ENCODE results near the gene MEIOC. TPM values are rescaled to one million over a fixed set of nuclear protein-coding genes. Genes with fewer than 3 reads are reported as not detected.
"Not testable (repeated sequence)": the region's sequence is repeated elsewhere in the genome, so short reads cannot be mapped to it uniquely, and the experiment has no call there.

The MEIOC gene
- total RNA-seq, 1 donor from 2014 or later, result 0.91 TPM

- ATAC-seq (ENCODE audit: low read depth) (no peak), DNase-seq (no peak)
- H3K27ac Mint-ChIP-seq, result no peak overlapping the region
- ChIA-PET POLR2A (no interaction called here), CTCF (no interaction called here)
- intact Hi-C loops (cut with micrococcal nuclease), result no loop called here
- TF ChIP-seq CTCF (IDR thresholded peaks at IDR 0.05), result no peak
- H3K4me3 Mint-ChIP-seq, result no peak overlapping the region
- H3K27me3 Mint-ChIP-seq, result peaks cover 2% of the 10 kb centered on the region
- H3K4me1 Mint-ChIP-seq, result no peaks in the 10 kb centered on the region
- H3K36me3 Mint-ChIP-seq (ENCODE audit: low read depth), result no peaks in the 10 kb centered on the region
- no peaks in the 10 kb centered on the region for H3K9me3 Mint-ChIP-seq
Measured at GRCh38 chr17:44666006-44666405, 9.7 kb downstream of the MEIOC start.

GRCh38 chr17:44672479-44673093 lies 16.3 kb downstream of the MEIOC start:
- ChIA-PET POLR2A (interaction anchor here (0.7 kb wide), 1 partner anchor 482 kb away, joined by 4 read pairs; no protein-coding TSS in a partner anchor), CTCF (interaction anchor here (0.6 to 2.6 kb wide), 4 partner anchors 92 to 206 kb away, joined by 3 to 17 read pairs (median 4); no protein-coding TSS in a partner anchor)
- no peak for TF ChIP-seq CTCF (IDR thresholded peaks at IDR 0.05)
- H3K36me3 Mint-ChIP-seq (ENCODE audit: low read depth), result peaks cover 6% of the 10 kb centered on the region
- no peaks in the 10 kb centered on the region for H3K27me3 Mint-ChIP-seq
- DNase-seq (no peak), ATAC-seq (ENCODE audit: low read depth) (no peak)
- H3K27ac Mint-ChIP-seq, result no peak overlapping the region
- H3K4me1 Mint-ChIP-seq, result no peaks in the 10 kb centered on the region
- no peaks in the 10 kb centered on the region for H3K9me3 Mint-ChIP-seq
- intact Hi-C loops (cut with micrococcal nuclease), result loop anchor here (1.0 kb wide), 1 partner anchor 139 kb away; no protein-coding TSS in a partner anchor
- no peak overlapping the region for H3K4me3 Mint-ChIP-seq

GRCh38 chr17:44673893-44674292 lies 17.6 kb downstream of the MEIOC start:
- ChIA-PET POLR2A (no interaction called here), CTCF (no interaction called here)
- Mint-ChIP-seq H3K27ac (no peak overlapping the region), H3K4me1 (no peaks in the 10 kb centered on the region), H3K9me3 (no peaks in the 10 kb centered on the region), H3K36me3 (ENCODE audit: low read depth) (peaks cover 18% of the 10 kb centered on the region), H3K4me3 (no peak overlapping the region), H3K27me3 (no peaks in the 10 kb centered on the region)
- intact Hi-C loops (cut with micrococcal nuclease), result no loop called here
- DNase-seq (no peak), ATAC-seq (ENCODE audit: low read depth) (no peak)
- no peak for TF ChIP-seq CTCF (IDR thresholded peaks at IDR 0.05)

GRCh38 chr17:44677136-44677535 lies 20.9 kb downstream of the MEIOC start:
- no peaks in the 10 kb centered on the region for H3K4me1 Mint-ChIP-seq
- ATAC-seq (ENCODE audit: low read depth) (no peak), DNase-seq (no peak)
- H3K4me3 Mint-ChIP-seq, result no peak overlapping the region
- no peaks in the 10 kb centered on the region for H3K27me3 Mint-ChIP-seq
- ChIA-PET POLR2A (no interaction called here), CTCF (interaction anchor here (1.4 kb wide), 1 partner anchor 144 kb away, joined by 3 read pairs; no protein-coding TSS in a partner anchor)
- intact Hi-C loops (cut with micrococcal nuclease), result no loop called here
- TF ChIP-seq CTCF (IDR thresholded peaks at IDR 0.05), result no peak
- no peaks in the 10 kb centered on the region for H3K9me3 Mint-ChIP-seq
- H3K27ac Mint-ChIP-seq, result no peak overlapping the region
- peaks cover 39% of the 10 kb centered on the region for H3K36me3 Mint-ChIP-seq (ENCODE audit: low read depth)

- H3K36me3 Mint-ChIP-seq (ENCODE audit: low read depth), result peaks cover 59% of the 10 kb centered on the region
- ATAC-seq (ENCODE audit: low read depth); CTCF ChIA-PET; DNase-seq; H3K27ac Mint-ChIP-seq; H3K4me1 Mint-ChIP-seq; H3K4me3 Mint-ChIP-seq; H3K9me3 Mint-ChIP-seq; intact Hi-C loops (cut with micrococcal nuclease); POLR2A ChIA-PET; H3K27me3 Mint-ChIP-seq: not testable (repeated sequence)
Measured at GRCh38 chr17:44683303-44683702, 27.0 kb downstream of the MEIOC start.

Data from activated B cell treated with CpG ODN at 0.5 μM for 24 hours (primary cell).